Stimulated activated CD4-positive, alpha-beta T cell treated with anti-CD3 and anti-CD28 coated beads, Interleukin-15, amount 100 ng/mL, for 1 hour (primary cell): ENCODE measurements around the gene MSTO1.
"Not testable (repeated sequence)": the region's sequence is repeated elsewhere in the genome, so short reads cannot be mapped to it uniquely, and the experiment has no call there.

Experiments used
- DNase-seq, 2 donors: peaks; one replicate each; pipeline ENCODE4 v3.0.0-alpha.2; 2020; ENCODE audit warnings: low read depth in 1 of 2, low spot score in 1 of 2

Gene MSTO1

GRCh38 chr1:155609515-155610256 is at the start of gene MSTO1:
Gene MSTO1 (plus strand): TSS chr1:155610218. CDS start chr1:155610249, 31 bp downstream.
- DNase-seq = peak; percentile 82 to 97

- peak; percentile 24 to 57 for DNase-seq
Observed at GRCh38 chr1:155561779-155562580, 48.0 kb upstream of the MSTO1 start.

DNA sequence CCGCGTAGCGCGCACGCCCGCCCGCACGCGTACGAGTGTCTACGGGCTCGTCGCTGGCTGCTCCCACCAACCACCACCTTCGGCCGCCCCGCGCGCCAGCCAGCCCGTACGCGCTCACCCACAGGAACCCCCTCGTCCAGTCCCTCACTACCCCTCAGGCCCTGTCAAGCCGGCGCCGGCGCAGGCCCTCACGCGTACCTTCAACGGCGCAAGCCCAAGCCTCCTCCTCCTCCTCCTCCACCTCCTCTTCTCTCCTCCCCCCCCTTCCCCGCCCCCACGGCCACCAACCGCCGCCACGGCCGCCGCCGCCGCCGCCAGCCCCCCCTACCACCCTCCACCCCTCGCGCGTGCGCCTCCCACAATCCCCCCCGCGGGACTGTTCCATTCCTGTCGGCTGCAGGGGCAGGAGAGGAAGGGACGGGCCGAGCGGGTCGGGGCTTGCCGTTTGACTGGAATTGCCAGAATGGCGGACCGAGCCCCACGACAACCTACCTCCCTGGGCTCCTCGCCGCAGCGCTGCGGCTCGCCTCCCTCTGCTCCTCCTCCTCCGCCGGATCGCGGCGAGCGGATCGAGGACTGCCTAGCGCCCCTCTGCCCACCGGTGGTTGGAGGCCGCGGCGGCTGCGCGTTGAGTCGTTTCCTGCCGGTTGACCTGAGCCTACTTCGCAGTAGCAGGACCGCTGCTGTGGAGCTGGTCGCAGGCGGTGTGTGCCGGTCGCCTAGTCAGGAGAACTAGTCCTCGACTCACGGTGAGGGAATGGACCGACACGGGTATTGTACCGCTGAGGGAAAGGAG is 47.2 kb upstream of the MSTO1 start, which contains the start of gene ASH1L:
Gene ASH1L (minus strand): TSS at position 223 of the 796 bp plus-strand sequence. CDS start 41,284 bp downstream, outside the sequence.
- DNase-seq = peak; percentile 88 to 90

DNA sequence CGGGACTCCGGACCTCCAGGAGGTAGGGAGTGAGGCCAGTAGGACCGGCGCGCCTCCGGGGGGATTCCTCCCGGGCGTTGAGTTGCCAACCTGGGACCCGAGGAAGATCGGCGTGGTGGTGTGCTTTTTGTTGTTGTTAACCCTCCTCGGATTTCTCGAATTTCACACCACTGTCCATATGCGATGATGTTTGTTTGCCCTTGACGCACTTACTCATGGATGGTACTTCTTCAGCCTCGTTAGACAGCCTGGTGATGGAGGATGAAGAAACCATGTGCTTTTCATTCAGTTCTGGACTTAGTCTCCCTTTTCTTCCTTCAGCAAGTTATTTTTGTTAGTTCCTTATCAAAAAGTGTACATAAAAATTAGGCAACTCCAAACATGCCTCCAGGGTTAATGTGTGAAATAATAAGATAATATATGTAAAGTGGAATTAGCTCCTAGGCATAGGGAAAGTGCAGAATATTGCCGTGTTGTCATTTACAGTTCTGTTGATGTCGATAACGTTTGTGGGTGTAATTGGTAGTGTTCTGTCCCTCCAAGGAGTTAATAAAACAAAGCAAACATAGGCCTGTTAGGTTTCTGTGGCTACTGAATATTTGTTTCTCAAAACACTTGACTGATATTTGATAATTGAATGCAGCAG is 46.5 kb upstream of the MSTO1 start:
- DNase-seq = not testable (repeated sequence)

- no peak for DNase-seq
Observed at GRCh38 chr1:155569988-155570592, 39.9 kb upstream of the MSTO1 start.

- DNase-seq = no peak
Observed at GRCh38 chr1:155570593-155570990, 39.4 kb upstream of the MSTO1 start.

DNA sequence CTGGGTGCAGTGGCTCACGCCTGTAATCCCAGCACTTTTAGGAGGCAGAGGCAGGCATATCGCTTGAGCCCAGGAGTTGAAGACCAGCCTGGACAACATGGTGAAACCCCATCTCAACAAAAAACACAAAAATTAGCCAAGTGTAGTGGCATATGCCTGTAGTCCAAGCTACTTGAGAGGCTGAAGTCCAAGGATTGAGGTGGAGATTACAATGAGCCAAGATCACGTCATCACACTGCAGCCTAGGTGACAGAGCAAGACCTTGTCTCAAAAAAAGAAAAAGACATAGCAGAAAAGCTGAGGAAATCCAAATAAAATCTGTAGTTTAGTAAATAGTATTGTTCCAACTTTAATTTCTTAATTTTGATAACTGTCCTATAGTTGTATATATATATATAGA is 35.9 kb upstream of the MSTO1 start:
- DNase-seq = no peak

DNA sequence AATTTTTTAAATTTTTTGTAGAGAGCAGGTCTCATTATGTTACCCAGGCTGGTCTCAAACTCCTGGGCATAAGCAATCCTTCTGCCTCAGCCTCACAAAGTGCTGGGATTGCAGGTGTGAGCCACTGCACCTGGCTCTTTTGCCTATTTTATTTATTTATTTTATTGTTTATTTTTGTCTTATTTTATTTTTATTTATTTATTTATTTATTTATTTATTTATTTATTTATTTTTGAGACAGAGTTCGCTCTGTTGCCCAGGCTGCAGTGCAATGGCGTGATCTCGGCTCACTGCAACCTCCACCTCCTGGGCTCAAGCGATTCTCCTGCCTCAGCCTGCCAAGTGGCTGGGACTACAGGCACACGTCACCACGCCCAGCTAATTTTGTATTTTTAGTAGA is 34.4 kb upstream of the MSTO1 start:
- DNase-seq = not testable (repeated sequence)

GRCh38 chr1:155583846-155584245 is 26.2 kb upstream of the MSTO1 start:
- not testable (repeated sequence) for DNase-seq

GRCh38 chr1:155589282-155589681 is 20.7 kb upstream of the MSTO1 start:
- DNase-seq = not testable (repeated sequence)

DNA sequence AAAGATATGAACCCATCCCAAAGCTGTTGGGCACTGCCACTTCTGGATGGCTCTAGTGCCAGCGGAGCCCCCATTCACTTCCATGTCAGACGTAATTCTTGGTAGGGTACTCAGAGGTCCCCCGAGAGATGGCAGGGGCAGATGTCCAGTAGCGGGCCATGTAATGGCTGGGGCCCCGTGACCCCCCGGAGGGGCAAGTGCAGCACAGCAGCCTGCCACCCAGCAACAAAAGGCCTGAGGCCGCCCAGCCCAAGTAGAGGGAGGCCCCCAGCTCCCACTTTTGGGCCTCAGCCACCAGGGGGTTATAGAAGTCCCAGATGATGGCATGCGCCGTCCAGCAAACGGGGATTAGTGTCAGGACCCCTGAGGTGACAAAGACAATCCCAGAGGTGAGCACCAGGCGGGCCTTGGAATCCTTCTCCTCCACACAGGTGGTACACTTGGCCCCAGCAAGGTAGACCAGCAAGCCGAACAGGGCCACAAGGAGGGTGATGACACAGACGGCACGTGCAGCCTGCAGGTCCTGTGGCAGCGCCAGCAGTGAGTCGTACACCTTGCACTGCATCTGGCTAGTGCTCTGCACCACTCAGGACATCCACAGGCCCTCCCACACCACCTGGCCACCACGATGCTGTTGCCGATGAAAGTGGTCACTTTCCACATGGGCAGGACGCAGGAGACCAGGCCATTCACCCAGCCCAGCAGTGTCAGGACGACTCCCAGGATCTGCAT is 19.3 kb upstream of the MSTO1 start:
- DNase-seq = not testable (repeated sequence)

DNA sequence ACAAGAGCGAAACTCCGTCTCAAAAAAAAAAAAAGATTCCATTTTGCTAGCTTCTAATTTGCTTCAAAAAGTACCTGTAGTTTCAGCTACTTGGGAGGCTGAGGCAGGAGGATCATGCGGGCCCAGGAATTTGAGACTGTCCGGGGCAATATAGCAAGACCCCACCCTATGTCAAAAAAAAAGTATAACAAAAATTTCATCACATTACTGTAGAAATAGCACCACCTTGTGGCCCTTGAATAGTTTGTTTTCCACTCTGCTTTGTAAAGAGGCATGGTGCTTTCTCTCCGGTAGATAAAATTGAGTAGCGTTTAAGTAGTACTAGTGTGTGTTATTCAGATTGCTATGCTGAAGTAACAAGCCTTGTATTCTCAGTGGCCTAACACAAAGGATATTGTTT is 18.2 kb upstream of the MSTO1 start:
- DNase-seq = no peak

DNA sequence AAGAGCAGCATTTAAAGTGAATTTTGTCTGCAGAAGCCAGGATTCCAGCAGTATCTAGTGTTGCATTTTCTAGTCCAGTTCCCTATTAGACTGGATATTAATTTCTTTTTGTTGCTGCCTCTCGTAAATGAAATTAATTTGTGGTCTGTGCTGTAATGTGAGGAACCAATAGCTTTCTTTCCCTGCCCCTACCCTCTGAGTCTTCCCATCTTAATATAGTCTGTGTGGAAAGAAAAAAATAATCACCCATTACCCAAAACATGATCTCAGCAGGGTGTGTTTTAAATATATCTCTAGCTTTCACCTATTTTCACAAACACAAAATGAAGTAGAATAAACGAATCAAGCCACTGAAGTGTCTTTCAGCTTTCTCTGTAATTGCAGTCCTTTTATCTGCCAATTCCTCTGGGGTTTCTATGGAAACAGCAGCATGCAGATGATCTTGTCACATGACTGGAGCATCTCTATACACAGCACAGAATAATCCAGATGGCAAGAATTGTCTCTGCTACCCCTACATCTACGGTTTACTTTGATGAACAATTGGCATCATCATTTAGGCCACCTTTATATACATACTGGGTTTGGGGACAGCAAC is 14.0 kb upstream of the MSTO1 start:
- DNase-seq = not testable (repeated sequence)

DNA sequence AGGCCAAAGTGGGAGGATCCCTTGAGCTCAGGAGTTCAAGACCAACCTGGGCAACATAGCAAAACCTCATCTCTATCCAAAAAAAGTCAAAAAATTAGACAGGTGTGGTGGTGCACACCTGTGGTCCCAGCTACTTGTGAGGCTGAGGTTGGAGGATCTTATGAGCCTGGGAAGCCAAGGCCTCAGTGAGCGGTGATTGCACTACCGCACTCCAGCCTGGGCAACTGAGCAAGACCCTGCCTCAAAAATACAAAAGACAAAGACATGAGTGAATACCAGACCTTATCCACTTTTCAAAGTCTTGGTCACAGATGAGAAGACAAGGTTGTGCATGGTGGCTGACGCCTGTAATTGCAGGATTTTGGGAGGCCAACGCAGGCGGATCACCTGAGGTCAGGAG is 13.2 kb upstream of the MSTO1 start:
- no peak for DNase-seq

GRCh38 chr1:155598842-155599331 is 11.1 kb upstream of the MSTO1 start:
- no peak for DNase-seq

- DNase-seq = not testable (repeated sequence)
Observed at GRCh38 chr1:155599828-155600572, 10.0 kb upstream of the MSTO1 start.

DNA sequence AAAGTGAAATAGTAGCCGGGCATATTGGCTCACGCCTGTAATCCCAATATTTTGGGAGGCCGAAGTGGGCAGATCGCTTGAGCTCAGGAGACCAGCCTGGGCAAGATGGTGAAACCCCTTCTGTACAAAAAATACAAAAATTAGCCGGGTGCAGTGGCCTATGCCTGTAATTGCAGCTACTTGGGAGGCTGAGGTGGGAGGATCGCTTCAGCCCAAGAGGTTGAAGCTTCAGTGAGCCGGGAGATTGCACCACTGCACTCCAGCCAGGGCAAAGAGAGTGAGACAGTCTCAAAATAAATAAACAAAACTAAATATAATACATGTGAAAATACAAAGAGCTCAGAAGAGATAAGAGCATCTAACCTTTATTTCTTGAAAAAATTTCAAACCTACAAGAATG is 2.3 kb upstream of the MSTO1 start:
- DNase-seq = no peak

- no peak for DNase-seq
Observed at GRCh38 chr1:155608888-155609225, 1.2 kb upstream of the MSTO1 start.

DNA sequence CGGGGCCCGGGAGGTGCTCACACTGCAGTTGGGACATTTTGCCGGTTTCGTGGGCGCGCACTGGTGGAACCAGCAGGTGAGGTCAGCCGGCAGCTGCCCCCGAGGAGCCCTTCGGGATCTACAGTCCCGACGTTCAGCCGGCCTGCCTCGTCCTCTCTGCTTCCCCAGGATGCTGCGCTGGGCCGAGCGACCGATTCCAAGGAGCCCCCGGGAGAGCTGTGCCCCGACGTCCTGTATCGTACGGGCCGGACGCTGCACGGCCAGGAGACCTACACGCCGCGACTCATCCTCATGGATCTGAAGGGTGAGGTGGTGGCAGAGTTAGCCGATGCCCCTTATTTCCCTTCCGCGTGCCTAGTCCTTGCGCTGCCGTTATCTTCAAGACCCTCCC is 234 bp downstream of the MSTO1 start:
- not testable (repeated sequence) for DNase-seq
